DOHH2 (cell line): ENCODE results near the gene TBC1D10B.

ENCODE experiments used
- H3F3A ChIP-seq: fragments of 200-600 bp; sonication (generic), shearing (Covaris generic); 2 replicates; pipeline ENCODE4 v1.6.0; 2016; ENCODE audit warnings: antibody characterized with exemption, mild to moderate bottlenecking; ENCODE audit not compliant: control insufficient read depth, insufficient read depth
- H3K27ac ChIP-seq: fragments of 200-600 bp; sonication (generic); 2 replicates; pipeline ENCODE4 v1.5.1; 2014; ENCODE audit warnings: low read depth, mild to moderate bottlenecking, low read length, moderate library complexity
- H3K27me3 ChIP-seq: fragments of 200-600 bp; sonication (generic); 2 replicates; pipeline ENCODE4 v1.6.1; 2014; ENCODE audit warnings: mild to moderate bottlenecking, low read length, mixed read lengths; ENCODE audit not compliant: control insufficient read depth
- H3K36me3 ChIP-seq: fragments of 200-600 bp; sonication (generic); 2 replicates; pipeline ENCODE4 v1.6.1; 2014; ENCODE audit warnings: mild to moderate bottlenecking, low read length, moderate library complexity, mixed read lengths; ENCODE audit not compliant: control insufficient read depth
- H3K4me1 ChIP-seq: fragments of 200-600 bp; sonication (generic); 2 replicates; pipeline ENCODE4 v1.6.1; 2014; ENCODE audit warnings: mild to moderate bottlenecking, low read length, mixed read lengths; ENCODE audit not compliant: control insufficient read depth
- H3K4me2 ChIP-seq: fragments of 200-600 bp; sonication (generic); 2 replicates; pipeline ENCODE4 v1.6.0; 2014; ENCODE audit warnings: mild to moderate bottlenecking, low read length, moderate library complexity
- H3K4me3 ChIP-seq: fragments of 200-600 bp; sonication (generic); 2 replicates; pipeline ENCODE4 v1.5.1; 2014; ENCODE audit warnings: mild to moderate bottlenecking, low read length, mixed read lengths
- H3K79me2 ChIP-seq: fragments of 200-600 bp; sonication (generic); 2 replicates; pipeline ENCODE4 v1.6.1; 2014; ENCODE audit warnings: mild to moderate bottlenecking, low read length, mixed read lengths; ENCODE audit not compliant: control insufficient read depth
- H3K9me2 ChIP-seq: fragments of 200-600 bp; sonication (generic); replicated peaks from 2 replicates; pipeline ENCODE4 v1.6.1; 2014; ENCODE audit warnings: mild to moderate bottlenecking, low read length, mixed read lengths; ENCODE audit not compliant: control insufficient read depth
- H3K9me3 ChIP-seq: fragments of 200-600 bp; sonication (generic); 2 replicates; pipeline ENCODE4 v1.6.1; 2014; ENCODE audit warnings: antibody characterized with exemption, low read length, mixed read lengths; ENCODE audit not compliant: control insufficient read depth, insufficient read depth
- H4K20me1 ChIP-seq: fragments of 200-600 bp; sonication (generic); 2 replicates; pipeline ENCODE4 v1.6.0; 2014; ENCODE audit warnings: low read depth, mild to moderate bottlenecking, antibody characterized with exemption, low read length, moderate library complexity; ENCODE audit not compliant: control insufficient read depth, insufficient read depth
- CTCF ChIP-seq: fragments of 200-600 bp; sonication (generic); IDR thresholded peaks from one replicate; pipeline ENCODE4 v1.5.1; 2014; ENCODE audit warnings: antibody characterized with exemption, mild to moderate bottlenecking, low read depth, low read length; ENCODE audit not compliant: poor library complexity, severe bottlenecking
- EZH2phosphoT487 ChIP-seq: fragments of 200-600 bp; sonication (generic); IDR thresholded peaks from 2 replicates; pipeline ENCODE4 v1.6.1; 2017; ENCODE audit warnings: borderline replicate concordance, mild to moderate bottlenecking, antibody characterized with exemption, low read length, moderate library complexity, mixed read lengths

The TBC1D10B gene

GRCh38 chr16:30394592-30395154 lies 24.4 kb upstream of the TBC1D10B start:
- H3K4me1 ChIP-seq, result peaks cover 37% of the 10 kb centered on the region
- no peaks in the 10 kb centered on the region for H3K9me3 ChIP-seq
- peaks cover 3% of the 10 kb centered on the region; the same call in 1 of the 2 replicates for H4K20me1 ChIP-seq
- H3K9me2 ChIP-seq, result no peaks in the 10 kb centered on the region
- no peaks in the 10 kb centered on the region for H3K27me3 ChIP-seq
- H3K79me2 ChIP-seq, result peaks cover 28% of the 10 kb centered on the region
- H3F3A ChIP-seq, result peaks cover 5% of the 10 kb centered on the region
- TF ChIP-seq CTCF (no peak), EZH2phosphoT487 (no peak)
- peak overlapping the region; percentile 97 for H3K4me2 ChIP-seq
- H3K4me3 ChIP-seq, result peak overlapping the region; percentile 99
- peaks cover 30% of the 10 kb centered on the region for H3K36me3 ChIP-seq
- H3K27ac ChIP-seq, result peak overlapping the region; percentile 45

DNA sequence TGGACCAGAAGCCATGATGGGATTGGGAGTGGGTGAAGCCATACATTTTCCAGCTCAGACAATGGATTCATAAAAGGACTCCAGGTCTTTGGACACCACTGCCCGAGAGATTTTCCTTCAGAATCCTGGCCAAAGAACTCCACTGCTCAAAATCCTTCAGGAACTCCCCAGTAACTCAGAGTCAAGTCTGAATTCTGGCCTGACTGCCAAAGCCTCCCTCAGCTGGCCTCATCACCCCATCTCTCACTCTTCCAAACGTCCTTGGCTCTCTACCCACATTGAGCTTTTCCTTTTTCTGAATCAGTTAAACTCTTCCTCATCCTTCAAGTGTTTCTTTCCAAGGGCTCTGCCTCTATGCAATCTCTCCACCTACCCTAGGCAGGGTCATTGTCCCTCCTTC lies 13.2 kb upstream of the TBC1D10B start:
- Histone ChIP-seq H3K4me2 (peak overlapping the region; percentile 99), H4K20me1 (no peaks in the 10 kb centered on the region), H3K9me2 (no peaks in the 10 kb centered on the region), H3F3A (peaks cover 13% of the 10 kb centered on the region), H3K27ac (peak overlapping the region; percentile 80), H3K9me3 (no peaks in the 10 kb centered on the region), H3K36me3 (peaks cover 29% of the 10 kb centered on the region), H3K4me3 (peak overlapping the region; percentile 84), H3K27me3 (no peaks in the 10 kb centered on the region), H3K79me2 (peaks cover 37% of the 10 kb centered on the region), H3K4me1 (peaks cover 55% of the 10 kb centered on the region)
- no peak for TF ChIP-seq EZH2phosphoT487
- TF ChIP-seq CTCF, result no peak

GRCh38 chr16:30382111-30382881 lies 12.0 kb upstream of the TBC1D10B start, which contains the start of gene SEPTIN1:
Gene SEPTIN1, minus strand, starts transcription at chr16:30382561. Its CDS starts 19 bp downstream, at chr16:30382542.
- peak within 1 kb of the TSS; percentile 99 for H3K4me2 ChIP-seq
- peaks cover 17% of the 10 kb centered on the region for H3F3A ChIP-seq
- H3K4me3 ChIP-seq, result peak within 1 kb of the TSS; percentile 84
- peaks cover 33% of the 10 kb centered on the region for H3K36me3 ChIP-seq
- peaks cover 40% of the 10 kb centered on the region for H3K79me2 ChIP-seq
- H3K27ac ChIP-seq, result peak within 1 kb of the TSS; percentile 80
- peaks cover 61% of the 10 kb centered on the region for H3K4me1 ChIP-seq
- H3K9me2 ChIP-seq, result no peaks in the 10 kb centered on the region
- TF ChIP-seq CTCF (no peak), EZH2phosphoT487 (no peak)
- no peaks in the 10 kb centered on the region for H3K27me3 ChIP-seq
- H4K20me1 ChIP-seq, result no peaks in the 10 kb centered on the region
- no peaks in the 10 kb centered on the region for H3K9me3 ChIP-seq
